GM21447 (cell line): ENCODE measurements around the gene FBXO47.
"Not testable (repeated sequence)": the region's sequence is repeated elsewhere in the genome, so short reads cannot be mapped to it uniquely, and the experiment has no call there.

Source experiments
- ATAC-seq: cut with Tn5 transposase; IDR thresholded peaks from one replicate; pipeline ENCODE4 v1.9.1; 2021; ENCODE audit not compliant: unreplicated experiment

FBXO47 gene

DNA sequence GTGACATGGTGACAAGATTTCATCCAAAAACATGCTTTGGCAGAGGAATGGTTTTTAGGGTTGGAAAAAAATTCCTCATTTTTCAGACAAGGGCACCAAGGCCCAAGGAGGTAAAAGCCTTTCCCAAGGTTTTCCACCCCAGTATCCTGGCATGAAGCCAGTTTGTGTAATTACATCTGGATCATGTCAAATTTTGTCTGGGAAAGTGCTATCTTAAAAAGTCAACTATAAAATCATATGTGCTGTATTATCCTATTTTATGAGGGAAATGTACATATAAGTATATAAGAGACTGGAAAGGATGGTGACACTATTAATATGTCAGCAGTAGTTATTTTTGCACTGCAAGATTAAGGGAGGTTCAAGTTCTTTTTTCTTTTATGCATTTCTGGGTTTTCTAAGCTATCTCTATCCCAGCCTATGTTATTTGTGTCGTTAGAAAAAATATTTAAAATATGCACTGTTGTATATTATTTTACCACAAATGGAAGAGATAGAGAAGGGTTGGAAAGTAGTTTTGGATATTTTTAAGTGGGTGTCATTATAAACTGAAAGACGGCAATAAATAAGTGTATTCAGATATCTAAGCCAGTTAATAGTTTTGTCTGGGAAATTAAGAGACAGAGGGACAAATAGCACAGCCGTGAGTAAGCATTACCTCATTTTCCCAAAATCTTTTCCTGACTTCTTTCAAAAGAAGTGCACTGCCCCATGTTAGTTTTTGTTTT is 13.5 kb upstream of the FBXO47 start:
- ATAC-seq: no peak

DNA sequence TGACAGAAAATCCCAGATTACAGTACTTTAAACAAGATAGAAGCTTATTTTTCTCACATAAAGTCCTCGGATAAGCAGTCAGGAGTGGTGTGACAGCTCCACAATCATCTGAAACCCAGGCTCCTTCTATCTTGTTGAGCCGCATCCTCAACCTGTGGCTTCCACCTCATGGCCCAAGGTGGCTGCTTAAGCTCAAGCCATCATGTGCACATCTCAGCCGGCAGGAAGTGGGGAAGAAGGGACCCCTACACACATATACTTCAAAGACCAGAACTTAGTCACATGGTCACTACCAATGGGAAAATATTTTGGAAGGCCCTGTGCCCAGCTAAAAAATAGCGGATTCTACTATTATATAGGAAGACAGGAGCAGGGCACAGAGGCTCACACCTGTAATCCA is 11.0 kb upstream of the FBXO47 start:
- no peak for ATAC-seq

DNA sequence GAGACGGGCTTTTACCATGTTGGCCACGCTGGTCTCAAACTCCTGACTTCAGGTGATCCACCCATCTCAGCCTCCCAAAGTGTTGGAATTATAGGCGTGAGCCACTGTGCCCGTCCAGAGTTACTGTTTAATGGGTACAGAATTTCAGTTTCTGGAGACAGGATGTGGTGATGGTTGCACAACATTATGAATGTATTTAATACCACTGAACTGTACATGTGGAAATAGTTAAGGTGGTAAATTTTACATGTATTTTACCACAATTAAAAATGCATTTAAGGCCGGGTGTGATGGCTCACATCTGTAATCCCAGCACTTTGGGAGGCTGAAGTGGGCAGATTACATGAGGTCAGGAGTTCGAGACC is 9.0 kb upstream of the FBXO47 start:
- not testable (repeated sequence) for ATAC-seq

DNA sequence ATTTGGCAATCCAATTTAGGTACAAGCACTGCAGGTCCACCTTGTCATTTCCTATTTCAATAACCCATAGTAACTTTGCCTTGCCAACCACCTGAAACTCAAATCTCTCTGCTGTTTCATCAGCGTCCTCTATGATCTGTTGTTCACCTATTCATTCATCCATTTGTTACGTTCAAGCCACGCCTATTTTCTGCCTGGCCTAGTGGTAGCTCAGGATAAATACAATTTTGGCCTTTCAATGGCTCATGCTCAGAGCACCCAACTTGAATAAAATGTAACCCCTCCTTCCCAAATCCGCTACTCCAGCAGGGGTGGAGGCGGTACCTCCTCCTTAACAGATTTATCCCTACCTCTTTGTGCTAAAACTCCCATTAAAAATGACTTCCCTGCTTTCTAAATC is 3.6 kb upstream of the FBXO47 start:
- no peak for ATAC-seq

DNA sequence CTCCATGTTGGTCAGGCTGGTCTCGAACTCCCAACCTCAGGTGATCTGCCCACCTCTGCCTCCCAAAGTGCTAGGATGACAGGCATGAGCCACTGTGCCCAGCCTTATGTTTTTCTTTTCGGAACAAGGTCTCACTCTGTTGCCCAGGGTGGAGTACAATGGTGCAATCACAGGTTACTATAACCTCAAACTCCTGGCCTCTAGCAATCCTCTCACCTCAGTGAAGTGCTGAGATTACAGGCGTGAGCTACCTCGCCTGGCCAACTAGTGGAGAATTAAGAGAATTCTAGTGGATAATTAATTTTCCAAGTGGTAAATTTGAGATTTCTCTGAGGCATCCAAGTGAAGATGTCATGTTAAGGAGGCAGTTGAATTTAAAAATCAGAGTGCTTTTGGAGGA is 2.9 kb upstream of the FBXO47 start:
- ATAC-seq: no peak

DNA sequence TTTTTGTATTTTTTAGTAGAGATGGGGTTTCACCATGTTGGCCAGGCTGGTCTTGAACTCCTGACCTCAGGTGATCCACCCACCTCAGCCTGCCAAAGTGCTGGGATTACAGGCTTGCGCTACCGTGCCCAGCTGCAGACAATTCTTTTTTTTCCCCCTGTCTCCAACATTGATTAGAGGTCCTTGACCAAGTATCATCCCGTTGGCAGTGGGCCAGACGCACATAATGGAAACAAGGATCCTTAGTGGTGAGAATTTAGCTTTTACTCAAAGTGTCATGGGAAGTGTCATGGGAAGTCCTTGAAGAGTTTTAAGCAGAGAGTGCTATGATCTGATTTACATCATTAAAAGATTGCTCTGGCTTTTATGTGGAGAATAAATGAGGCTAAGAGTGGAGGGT is 2.1 kb upstream of the FBXO47 start:
- ATAC-seq: no peak

DNA sequence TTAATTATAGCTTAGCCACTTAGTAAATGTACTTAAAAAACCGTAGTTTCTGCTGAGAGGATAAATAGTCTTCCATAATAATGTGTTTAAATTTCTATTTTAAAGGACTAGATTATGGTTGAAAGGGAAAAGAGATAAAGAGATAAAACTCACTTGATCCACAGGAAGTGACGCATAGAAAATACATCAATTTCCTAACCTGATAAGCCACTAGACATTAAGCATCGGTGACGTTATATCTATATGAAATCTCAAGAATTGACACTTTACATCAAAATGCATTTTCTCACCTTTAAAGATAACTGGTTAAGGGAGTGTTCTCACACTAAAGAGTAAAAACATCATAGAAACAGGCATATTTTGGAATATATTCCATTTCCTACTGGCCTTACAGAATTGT is 5.8 kb downstream of the FBXO47 start:
- no peak for ATAC-seq

DNA sequence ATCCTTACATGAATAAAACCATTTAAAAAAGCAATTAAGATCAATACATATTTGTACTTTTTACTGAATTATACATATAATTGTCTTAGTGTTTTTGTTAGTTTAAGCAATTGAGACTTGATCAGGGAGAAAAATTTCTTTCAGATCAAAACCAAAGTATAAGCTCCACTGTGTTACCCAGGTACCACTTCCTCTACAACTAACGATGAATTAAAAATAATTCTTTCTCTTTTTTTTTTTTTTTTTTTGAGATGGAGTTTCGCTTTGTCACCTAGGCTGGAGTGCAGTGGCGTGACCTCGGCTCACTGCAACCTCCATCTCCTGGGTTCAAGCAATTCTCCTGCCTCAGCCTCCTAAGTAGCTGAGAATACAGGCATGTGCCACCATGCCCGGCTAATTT is 6.8 kb downstream of the FBXO47 start:
- ATAC-seq: no peak

DNA sequence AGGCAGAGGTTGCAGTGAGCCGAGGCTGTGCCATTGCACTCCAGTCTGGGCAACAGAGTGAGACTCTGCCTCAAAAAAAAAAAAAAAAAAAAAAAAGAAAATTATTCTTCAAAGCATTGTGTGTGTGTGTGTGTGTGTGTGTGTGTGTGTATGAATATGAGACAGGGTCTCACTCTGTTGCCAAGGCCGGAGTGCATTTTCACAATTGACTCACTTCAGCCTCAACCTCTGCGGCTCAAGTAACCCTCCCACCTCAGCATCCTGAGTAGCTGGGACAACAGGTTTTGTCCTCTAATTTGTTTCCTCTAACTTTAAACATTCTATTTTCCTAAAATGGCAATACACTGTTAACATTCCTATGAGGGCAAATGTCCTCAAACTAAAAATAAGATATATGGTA is 7.7 kb downstream of the FBXO47 start:
- no peak for ATAC-seq

DNA sequence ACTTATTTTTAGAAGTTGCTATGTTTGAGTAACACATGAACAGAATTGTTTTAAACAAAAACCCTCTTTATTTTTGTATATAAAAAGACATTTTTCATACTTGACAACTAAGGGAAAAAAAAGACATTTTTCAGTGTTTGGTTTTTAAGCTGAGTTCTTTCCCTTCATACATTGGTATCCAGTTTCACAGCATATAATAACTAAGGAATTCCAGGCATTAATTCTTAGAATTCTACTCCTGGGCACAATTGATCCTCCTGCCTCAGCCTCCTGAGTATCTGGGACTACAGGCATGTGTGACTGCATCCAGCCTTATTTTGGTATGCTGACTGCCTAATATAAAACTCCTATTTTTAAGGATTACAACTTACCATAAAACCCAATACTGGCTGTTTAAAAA is 8.4 kb downstream of the FBXO47 start:
- ATAC-seq: no peak

DNA sequence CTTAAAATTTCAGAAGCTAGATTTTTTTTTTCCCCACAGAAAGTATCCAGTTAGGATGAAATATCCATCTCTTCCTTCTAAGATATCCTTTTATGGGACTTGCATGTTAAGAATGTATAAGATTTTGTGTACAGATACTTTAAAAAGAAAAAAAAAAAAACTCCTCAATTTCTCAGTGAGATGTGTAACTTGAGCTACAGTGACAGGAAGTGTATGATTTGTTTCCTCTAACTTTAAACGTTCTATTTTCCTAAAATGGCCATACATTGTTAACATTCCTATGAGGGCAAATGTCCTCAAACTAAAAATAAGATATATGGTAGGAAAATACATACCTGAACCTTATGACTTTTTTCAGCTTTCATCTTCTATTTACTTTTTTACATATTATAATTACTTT is 8.9 kb downstream of the FBXO47 start:
- no peak for ATAC-seq

DNA sequence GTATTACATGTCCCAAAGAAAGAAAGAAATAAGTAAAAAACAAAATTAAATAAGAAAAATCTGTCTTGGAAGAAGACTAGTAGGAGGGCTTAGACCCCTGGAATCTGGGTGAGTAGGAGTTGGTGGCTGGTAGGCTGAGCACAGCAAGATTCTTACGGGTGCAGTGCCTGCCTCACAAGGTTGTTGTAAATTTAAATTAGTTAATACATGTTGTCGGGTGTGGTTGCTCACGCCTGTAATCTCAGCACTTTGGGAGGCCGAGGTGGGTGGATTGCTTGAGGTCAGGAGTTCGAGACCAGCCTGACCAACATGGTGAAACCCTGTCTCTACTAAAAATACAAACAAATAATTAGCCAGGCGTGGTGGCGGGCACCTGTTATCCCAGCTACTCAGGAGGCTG is 13.4 kb downstream of the FBXO47 start:
- ATAC-seq: not testable (repeated sequence)

DNA sequence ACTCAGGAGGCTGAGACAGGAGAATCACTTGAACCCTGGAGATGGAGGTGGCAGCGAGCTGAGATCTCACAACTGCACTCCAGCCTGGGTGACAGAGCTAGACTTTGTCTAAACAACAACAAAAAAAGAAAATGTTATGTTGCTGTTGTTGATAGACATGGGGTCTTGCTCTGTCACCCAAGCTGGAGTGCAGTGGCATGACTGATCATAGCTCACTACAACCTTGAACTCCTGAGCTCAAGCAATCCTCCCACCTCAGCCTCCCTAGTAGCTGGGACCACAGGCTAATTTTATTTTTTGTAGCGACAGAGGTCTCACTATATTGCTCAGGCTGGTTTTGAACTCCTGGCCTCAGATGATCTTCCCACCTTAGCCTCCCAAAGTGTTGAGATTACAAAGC is 20.0 kb downstream of the FBXO47 start:
- ATAC-seq: no peak

DNA sequence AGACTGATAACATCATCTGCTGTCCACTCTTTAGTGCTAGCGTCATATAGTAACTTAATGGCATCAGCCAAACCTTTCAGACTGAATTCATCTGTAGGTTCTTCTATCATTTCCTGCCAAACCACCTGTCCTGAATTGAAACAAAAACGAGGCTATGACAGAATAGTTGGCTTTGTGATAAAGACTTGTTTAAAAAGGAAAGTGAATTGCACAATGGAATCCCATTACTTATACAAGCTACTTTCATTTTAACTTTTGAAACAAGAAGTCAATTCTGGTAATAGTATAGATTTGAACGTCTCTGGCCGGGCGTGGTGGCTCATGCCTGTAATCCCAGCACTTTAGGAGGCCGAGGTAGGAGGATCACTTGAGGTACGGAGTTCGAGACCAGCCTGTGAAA is 23.6 kb downstream of the FBXO47 start:
- ATAC-seq: no peak

DNA sequence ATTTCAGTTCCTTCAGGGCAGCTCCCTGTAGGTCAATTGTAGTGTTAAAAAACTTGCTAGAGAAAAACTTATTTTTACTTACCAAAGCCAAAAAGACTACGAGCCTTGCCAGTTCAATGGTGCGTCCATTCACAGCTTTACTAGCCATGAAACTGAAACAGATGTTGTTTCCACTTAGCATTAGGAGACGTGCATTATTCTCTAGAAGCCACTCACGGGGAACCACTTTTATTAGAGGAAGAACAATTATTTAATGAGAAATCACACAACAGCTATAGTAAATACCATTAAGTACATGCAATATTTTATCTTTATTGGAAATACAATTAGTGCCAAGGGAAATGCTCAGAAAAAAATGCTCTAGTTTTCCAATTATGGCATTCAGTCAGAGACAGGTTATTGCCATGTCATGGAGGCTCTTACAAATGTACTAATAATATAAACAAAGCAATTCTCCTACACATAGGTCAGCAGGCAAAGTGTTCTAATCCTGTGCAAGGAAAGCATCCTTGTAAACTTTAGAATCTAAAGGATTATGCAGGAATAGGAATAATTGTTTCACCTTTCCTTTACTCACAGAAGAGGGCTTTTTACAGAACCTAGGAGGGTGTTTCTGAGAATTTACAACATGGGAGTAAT is 24.4 kb downstream of the FBXO47 start:
- no peak for ATAC-seq

DNA sequence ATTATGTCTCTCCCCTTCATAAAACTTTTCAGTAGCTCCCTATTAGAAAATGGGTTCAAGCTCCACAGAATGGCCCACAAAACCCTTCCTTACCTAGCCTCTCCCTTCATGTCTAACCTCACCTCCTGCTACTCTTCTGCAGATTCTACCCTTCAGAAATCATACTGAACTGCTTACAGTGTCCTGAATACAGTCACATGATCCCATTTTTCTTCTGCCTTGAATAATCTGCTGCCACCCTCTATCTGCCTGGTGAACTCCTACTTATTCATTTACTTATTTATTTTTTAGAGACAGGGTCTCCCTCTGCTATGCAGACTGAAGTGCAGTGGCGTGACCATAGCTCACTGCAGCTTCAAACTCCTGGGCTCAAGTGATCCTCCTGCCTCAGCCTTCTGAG is 26.8 kb downstream of the FBXO47 start:
- ATAC-seq: no peak

DNA sequence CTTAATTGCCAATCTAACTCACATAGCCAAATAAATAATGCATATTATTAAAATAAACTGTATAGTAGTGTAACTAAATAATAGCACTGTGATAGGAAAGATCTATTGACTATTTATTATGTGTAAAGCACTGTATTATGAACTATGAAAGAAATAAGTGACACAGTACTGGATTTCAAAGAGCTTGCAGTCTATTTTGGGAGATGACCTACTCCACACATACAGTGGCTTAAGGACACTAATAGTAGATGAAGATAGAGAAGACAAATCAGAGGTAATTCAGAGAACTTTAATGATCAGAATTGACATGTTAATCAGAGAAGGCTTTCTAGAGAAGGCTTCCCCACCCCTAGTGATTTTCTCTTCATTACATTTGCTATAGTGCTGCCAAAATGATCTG is 27.2 kb downstream of the FBXO47 start:
- no peak for ATAC-seq

DNA sequence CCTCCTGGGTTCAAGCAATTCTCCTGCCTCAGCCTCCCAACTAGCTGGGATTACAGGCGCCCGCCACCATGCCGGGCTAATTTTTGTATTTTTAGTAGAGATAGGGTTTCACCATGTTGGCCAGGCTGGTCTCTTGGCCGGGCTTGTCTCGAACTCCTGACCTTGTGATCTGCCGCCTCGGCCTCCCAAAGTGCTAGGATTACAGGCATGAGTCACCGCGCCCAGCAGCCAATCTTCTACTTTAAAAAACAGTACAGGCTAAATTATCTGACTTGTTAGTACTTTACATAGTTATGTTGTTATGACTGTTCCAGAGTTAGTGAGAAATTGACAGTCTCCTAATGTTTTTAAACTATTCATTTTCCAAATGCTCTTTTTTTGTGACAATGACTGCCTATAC is 33.2 kb downstream of the FBXO47 start:
- not testable (repeated sequence) for ATAC-seq

DNA sequence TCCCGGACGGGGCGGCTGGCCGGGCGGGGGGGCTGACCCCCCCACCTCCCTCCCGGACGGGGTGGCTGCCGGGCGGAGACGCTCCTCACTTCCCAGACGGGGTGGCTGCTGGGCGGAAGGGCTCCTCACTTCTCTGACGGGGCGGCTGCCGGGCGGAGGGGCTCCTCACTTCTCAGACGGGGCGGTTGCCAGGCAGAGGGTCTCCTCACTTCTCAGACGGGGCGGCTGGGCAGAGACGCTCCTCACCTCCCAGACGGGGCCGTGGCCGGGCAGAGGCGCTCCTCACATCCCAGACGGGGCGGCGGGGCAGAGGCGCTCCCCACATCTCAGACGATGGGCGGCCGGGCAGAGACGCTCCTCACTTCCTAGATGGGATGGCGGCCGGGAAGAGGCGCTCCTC is 36.4 kb downstream of the FBXO47 start:
- ATAC-seq: not testable (repeated sequence)

DNA sequence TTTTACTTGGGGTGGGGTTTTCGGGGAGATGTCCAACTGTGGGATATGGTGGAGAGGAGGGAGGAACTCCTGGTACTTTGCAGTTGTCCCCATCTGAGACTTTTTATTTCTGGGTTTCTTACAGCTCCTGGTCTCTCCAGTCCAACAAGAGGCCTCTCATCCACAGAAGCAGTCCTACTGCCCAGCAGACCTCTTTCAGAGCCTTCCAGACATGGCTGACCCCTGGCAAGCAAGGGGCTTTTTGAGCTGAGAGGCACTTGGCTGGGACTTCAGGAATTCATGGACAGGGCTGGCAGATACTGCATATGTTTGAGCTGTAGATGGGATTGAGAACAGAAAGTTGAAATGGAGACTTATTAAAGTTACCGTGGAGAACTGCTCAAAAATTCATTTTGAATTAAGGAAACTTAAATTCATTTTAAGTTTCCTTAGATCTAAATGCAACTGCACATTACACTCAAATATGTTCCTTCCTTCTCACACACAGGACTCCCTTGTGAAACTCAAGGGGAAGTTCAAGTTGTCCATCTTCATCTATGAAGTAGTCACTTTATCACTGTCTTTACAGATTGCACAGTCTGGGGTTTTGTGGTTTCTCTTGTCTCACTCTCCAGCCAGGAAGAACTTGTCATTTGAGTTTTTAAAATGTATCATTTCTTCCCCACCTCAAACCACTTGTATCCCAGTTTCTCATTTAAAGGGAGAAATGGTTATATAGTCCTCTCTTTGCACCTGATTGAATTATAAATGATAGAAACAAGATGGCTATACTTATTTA is 40.7 kb downstream of the FBXO47 start:
- ATAC-seq: no peak

DNA sequence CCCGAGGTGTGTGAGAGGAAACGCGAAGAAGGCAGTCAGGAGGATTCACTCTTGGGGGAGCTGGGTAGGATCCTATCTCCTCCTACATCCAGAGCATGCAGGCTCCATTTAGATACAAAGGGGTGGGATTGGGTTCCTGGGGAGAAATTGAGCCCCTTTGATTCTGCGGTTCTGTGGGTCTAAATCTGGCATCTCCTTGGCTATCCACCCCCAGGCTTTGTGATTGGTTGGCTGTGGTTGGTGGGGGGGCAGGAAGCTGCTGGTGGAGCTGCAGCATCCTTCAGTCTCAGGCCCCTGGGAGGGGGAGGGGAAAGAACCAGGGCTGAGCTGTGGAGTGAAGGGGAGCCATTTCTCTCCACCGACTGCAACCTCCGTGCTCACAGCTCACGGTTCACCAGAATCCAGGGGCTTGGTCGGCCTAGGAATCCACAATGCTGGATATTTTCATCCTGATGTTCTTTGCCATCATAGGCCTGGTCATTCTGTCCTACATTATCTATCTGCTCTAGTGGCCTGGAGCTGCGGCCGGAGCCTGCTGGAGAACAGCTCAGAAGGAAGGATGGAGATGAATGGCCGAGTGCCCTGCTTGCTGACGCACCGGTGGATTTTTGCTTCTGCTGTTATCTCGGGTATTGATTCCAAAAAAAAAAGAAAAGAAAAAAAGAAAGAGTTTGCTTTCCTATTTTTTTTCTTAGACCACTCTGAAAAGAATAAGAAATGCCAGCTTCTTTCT is 41.8 kb downstream of the FBXO47 start, which contains the start of gene LASP1NB:
Gene LASP1NB (plus strand): TSS at position 352 of the 733 bp plus-strand sequence.
- ATAC-seq: no peak
